Left renal pelvis (tissue), 4 donors: ENCODE data around the gene CHST9. TPM values are rescaled to one million over a fixed set of nuclear protein-coding genes. Genes with fewer than 3 reads are reported as not detected.
"Not testable (repeated sequence)": the region's sequence is repeated elsewhere in the genome, so short reads cannot be mapped to it uniquely, and the experiment has no call there.

ENCODE experiments used
- DNase-seq, 4 donors: peaks; one replicate each; pipeline ENCODE4 v3.0.0-alpha.2; 2013; ENCODE audit warnings: low read depth in 4 of 4, low spot score in 3 of 4
- polyA plus RNA-seq, 4 donors: library from polyadenylated mRNA; unstranded; fragments of 120-200 nt; gene quantifications; one replicate each; pipeline ENCODE4 v1.2.1, GENCODE V29; 2013; ENCODE audit not compliant: insufficient read length in 4 of 4

Gene CHST9
- polyA plus RNA-seq, 4 donors, result 1.7 to 6.3 (median 4.1) TPM

DNA sequence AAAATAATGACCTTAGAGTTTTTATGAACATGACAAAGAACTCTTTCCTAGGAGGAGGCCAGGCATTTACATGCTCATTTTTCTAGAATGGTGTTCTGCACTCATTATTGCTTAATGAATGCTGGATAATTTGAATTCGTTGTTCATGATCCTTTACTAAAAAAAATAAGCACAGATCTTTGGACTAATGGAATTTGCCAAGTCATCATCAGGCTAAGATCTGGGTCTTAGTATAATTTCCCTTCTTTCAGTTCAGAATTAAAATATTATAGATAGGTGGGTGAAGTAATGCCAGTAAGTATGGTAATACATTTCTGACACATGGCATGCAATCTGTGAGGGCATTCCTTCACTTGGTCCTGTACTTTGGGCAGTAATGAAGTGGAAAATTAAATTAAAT lies 175.8 kb downstream of the CHST9 start:
- no peak for DNase-seq

DNA sequence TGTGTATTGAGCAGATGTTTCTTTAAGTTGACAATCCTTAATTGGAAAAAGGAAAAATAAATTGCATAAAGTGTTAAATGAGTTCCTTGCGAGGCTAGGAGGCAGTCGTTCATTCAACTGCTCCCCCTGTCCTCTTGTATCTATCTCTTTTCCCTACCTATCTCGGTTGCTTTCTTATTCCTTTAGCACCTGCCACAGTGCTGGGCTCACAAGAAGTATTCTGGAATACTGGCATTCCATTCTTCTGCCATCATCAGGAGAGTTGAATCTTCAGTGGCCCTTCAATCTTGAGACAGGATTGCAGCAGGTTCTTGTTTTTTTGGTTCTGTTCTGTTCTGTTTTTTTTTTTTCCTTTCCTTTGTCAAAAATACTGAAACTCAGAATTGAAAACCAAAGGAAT lies 176.5 kb downstream of the CHST9 start:
- no peak for DNase-seq

DNA sequence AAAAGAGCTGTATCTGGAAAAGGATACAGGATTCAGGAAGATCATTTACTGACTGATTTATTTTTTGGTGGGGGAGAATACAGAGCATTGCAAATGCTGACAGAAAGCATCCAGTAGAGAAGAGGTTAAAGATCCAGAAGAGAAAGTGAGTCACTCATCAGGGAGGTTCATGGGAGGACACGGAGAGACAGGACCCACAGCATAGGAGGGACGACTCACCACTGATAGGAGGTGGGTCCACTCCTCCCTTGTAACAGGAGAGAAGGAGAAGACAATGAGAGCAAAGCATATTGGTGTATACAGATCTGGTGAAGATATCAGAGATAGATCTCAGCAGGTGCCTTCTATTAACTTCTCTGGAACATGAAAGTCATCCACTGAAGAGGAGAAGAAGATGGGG lies 177.2 kb downstream of the CHST9 start:
- DNase-seq, result no peak

DNA sequence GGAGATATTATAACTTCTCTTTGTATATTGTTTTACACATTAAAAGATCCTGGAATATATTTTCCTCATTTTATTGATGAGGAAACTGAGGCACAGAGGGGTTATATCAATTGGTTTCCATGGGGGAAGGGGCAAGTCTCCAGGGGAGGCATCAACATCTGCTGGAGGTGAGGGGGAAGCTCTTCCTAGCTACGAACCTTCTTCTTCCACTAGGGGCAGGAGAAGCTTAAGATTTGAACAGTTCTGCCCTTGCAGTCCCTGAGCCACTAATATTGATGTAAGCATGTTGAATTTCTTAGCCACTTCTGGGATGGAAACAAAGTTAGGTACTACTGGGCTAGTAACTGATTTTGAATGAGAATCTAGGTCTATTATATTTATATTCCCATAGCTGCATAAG lies 179.5 kb downstream of the CHST9 start:
- no peak for DNase-seq

DNA sequence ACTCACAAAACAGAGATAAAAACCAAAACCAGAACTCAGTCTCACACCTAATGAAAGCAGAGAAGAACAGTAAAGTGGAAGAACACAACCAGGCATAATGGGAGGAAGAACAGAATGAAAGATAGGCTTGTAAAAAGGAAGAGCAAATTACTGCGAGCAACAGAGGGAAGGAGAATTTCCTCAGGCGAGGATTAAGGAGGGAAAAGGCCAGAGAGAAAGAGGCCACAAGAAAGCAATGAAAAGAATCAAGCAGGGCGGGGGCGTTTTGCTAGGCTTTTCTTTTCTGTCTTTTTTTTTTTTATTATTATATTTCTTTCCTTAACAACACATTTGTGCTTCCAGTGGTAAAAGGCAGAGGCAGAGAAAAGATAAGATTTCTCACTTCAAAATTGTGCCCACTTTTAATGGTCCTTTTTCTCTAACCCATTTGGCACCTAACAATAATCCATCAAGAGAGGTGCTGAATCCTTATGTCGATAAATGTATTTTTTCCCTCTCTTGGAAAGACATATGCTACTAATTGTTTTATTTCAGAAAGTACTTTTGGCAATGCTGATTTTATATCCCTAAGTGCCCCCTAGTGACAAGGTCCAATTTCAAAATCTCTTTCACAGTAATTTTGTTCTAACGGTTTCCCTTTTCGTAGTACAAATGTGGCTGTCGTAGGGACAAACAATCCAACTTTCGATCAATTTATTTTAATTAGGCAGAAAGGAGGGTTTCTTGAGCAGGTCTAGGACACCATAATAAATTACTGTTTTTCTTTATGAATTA lies 180.9 kb downstream of the CHST9 start:
- no peak for DNase-seq

DNA sequence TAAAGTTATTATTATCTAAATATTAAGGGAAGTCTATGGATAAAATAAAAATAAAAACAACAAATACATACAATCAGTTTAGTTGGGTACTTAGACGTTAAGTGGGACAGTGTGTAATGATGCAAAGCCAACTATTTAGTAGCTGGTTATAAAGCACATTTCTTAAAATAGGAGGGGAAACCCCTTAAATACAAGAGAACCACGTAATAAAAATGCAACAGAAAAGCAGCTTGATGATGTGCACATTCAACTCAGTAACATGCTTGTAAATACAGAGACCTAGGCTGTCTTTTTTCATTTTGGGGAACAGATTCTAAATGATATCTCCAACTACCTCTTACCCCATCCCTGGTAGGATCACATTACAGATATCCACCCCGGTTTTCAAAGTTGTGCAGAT lies 185.3 kb downstream of the CHST9 start:
- no peak for DNase-seq

DNA sequence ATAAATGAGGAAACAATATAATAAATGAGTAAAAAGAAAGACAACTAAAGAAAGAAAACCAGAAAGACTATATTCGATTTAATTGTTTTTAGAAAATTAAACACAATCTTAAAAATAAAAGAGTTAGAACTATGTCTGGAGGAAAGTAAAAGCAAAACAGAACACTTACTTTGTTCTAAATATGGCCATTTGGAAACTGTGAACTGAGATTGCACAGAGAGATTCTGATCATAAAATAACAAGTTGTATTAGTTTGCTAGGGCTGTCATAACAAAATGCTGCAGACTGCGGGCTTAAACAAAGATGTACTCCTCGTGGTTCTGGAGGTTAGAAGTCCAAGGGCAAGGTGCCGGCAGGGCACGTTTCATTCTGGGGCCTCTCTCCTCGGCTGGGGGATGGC lies 191.5 kb downstream of the CHST9 start:
- DNase-seq, result no peak

DNA sequence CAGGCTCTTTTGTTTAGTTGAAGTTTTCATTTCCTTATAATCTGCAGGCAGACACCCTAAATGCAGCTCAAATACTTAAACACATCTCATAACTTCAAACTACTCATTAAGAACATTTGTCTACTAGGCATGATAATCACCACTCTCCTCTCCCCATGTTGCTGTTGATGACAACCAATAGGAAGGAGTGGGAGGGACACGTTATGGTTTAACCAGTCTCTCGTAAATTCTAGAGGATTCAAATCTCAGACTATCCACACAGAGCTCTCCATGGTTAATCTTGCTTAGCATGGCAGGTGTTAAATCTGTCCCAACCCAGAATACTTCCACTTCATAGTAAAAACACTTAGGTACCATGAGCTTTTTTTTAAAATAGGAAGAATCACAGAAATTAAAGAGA lies 192.2 kb downstream of the CHST9 start:
- no peak for DNase-seq

DNA sequence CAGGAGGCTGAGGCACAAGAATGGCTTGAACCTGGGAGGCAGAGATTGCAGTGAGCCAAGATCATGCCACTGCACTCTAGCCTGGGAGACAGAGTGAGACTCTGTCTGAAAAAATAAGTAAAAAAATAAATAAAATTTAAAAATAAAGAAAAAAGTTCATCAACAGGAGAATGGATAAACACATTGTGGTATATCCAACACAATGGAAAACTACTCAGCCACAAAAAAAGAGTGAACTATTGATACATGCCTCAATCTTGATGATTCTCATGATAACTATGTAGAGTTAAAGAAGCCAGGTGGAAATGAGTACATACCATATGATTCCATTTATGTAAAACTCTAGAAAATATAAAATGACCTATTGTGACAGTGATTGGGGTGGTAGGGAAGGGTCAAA lies 195.3 kb downstream of the CHST9 start:
- no peak for DNase-seq

DNA sequence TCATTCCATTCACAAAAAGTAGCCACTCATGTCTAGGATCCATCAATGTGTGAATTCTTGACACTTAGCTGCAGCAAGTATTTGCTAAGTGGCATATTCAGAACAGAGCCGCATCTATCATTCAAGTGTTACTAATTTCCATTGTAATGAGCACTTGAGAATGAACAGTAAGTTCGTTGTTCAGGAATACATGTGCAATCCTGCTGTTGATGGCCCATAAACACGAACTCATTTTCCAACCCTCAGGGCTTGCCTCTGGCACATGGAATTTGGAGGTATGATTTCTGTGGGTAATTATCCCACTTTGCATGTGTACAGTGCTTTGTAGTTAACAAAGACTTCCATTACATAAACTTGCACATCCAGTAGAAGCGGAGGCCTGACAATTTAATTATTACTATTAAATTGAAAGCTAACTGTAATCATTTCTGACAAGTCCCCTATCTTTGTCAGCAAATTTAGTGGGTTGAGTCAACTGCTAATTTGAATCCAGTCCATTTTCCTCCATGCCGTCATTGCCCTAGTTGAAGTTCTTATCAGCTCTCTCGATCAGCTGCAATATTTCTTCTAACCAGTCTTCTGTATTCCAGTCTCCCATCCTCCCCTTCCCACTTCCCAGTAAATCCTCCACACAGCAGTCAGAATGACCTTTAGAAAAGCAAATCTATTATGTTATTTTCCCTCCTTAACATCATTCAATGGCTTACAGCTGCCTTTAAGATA lies 203.6 kb downstream of the CHST9 start:
- DNase-seq, result no peak

DNA sequence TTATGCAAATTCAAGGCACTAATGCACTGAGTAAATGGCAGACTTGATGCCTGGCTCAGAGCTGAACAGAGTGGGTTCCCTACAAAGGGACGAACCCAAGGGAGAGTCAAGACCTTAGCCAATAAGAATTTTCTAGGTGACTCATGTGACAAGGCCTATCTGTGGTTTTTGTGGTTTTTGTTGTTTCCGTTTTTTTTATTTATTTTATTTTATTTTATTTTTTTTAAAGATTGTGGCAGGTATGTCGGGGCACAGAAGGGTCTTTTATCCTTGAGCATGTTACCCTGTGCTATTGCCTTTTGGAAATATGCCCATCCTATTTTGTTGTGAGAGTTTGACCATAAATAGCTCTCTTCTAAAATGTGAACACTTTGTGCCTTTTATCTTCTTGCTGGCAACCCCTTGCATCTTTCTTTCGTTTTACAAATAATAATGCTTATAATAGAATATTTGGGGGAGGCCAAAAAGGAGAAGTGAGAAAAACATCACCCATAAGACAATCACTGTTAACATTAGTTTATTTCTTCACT lies 206.2 kb downstream of the CHST9 start:
- DNase-seq, result no peak

DNA sequence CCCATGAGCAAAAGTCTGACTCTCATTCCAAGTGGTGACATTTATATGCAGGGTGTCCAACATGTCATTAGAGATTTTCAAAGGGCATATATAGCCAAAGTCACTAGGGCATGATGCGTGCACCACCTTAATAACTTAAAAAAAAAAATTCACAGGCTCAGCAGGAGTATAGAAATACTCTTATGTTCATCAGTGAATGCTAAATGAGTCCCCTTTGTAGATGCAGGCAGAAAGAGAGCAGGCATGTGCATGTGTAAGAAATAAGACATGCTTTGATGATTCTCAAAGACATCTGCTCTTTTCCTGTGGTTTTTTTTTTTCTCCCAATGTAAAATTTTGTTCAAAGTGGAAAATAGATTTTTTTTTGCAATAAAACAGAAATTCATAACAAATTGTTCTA lies 207.3 kb downstream of the CHST9 start:
- no peak for DNase-seq

DNA sequence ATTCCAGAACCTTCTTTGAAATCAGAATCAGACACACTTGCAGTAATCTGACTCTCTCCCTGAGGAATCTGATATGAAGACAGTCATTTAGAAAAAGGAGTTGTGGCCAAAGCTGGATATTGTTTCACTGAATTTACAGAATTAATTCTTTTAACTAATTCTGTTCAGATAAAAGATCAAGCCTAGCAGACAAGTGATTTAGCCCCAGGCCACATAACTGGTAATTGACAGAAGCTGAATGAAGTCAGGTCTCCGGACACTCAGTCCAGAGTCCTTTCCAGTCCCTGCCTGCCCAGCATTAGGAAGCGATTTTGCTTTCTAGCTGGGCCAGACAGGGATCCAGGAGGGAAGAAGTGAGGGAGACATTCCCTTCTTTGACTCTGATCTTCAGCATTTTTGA lies 208.9 kb downstream of the CHST9 start:
- DNase-seq, result no peak

DNA sequence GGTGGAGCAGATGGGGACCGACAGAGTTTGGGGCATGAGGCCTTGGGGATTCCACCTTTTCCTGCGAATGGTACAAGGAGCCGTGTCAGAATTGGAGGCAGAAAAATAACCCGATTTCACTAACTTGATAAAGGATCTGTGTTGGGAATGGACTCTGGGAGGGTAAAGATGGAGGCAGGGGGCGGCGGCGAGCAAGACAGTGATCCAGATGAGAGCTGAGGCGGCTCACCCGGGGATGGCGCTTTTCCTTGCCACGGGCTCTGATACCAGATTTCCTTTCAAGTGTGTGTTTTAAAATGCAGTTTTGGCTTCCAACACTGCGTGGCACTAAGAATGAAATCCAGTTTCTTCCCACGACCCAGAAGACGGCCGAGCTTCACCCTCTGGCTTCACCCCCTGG lies 212.6 kb downstream of the CHST9 start:
- DNase-seq, result not testable (repeated sequence)

DNA sequence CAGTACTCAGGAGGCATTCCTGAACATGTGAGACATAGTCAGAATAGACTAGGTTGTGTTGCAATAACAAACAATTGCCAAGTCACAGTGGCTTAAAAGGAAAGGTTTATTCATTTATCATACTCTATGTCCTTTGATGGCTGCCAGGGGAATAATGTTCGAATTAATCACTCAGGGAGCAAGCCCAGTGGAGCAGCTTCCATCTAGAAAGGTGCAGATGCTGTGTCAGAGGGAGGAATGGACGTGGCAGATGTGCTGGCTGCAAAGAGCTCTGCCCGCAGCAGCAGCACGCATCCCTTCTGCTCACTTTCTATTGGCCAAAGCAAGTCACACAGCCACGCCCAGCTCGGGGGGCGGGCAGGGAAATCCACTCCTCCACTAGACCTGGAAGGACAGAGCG lies 213.7 kb downstream of the CHST9 start:
- DNase-seq, result no peak

DNA sequence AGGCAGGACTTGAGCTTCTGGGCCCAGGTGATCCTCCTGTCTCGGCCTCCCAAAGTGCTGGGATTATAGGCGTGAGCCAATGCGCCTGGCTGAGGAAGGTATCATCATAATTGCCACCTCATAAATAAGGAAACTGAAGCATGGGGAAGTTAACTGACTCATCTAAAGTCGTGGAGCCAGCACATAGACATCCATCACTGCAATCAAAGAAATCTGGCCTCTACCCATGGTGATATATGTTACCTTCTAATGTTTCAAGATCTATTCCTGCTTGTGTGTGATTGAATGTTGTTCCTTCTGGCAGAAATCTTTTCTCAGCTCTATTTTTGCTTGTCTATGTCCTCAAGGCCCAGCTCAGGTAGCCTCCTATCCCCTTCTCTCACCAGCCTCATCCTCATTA lies 214.5 kb downstream of the CHST9 start:
- DNase-seq, result no peak

DNA sequence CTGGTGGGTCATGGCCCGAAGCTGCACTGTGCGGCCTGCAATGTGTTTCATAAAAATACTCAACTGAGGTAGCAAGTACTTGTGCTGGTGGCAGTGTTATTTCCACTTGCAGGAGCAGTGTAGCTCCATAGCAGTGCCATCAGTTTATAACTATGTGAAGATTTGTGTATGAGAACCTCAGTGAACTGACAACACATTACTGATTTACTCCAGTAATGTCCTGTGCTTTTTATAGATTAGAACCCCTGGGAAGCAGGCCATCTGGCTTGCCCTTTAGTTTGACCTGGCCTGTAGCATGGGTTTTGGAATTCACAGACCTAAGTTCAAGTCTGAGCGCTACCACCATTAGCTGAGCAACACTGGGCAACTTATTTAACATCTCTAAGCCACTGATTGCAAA lies 219.9 kb downstream of the CHST9 start:
- DNase-seq, result no peak

DNA sequence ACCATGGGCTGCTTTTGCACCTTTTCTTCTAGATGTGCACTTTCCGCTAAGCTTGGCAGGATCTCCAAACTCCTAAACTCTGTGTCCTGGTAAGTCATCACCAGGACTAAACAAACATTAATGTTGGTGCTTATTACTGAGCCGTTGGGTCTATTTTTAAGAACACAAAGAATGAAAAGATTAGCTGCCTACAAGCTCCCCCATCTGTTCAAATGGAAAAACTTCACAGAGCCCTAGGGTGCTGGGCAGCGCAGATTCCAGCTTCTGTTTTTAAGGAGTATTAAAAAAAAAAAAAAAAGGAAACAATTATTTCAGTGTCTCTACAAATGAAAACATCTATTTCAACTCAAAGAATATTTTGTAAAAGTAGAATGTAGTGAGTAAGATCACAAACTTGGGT lies 221.8 kb downstream of the CHST9 start:
- no peak for DNase-seq

DNA sequence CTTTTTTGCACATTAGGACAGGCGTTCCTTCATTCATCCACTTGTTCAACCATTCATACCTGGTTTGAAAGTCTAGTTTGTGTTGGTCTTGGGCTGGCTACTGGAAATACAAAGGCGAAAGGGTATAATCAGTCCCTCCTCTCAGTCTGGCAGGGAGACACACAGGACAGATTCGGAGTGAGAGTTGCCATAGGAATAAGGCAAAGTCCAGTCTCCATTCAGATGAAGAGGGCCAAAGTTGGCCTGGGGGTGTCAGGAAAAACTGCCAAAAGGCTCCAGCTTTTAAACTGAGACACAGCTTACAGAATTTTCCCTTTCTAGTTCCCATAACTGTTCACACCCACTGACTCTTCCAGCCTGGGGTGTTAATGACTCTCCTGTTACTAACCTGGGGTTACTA lies 223.3 kb downstream of the CHST9 start:
- DNase-seq, result no peak

DNA sequence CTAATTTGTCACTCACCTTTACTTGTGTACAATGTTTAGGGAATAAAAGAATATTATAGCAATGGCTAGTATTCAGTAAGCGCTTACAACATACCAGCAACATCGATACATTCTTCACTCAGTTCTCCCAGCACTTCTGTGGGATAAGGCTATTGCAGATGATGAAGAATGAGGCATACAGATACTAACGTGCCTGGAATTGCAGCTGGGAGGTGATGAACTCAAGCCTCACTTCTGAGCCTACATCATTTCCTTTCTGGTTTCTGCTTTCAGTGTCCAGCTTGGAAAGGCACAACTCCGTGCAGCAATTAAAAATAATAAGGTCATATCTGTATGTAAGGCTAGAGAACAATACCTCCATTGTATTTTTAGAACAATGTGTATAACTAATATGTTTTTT lies 224.2 kb downstream of the CHST9 start:
- DNase-seq, result no peak

DNA sequence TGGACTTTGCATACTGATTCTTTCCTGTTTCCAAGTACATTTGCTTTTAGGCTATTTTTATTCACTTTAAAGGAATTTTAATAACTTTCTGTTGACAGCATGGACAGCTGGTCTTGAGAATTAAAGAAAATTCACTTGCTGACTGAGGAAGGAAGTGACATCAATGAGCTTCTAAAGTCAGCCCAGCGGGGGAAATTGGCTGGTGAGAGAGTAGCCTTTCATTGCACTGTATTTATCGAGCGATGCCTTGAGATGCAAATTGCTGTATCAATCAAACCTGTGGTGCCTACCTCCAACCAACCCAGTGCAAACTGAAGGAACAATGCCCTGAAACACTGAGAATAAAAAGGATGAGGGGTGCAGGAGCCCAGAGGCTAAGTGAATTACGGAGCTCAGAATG lies 228.2 kb downstream of the CHST9 start:
- DNase-seq, result peak in 1 of 4 donors; percentile 6

DNA sequence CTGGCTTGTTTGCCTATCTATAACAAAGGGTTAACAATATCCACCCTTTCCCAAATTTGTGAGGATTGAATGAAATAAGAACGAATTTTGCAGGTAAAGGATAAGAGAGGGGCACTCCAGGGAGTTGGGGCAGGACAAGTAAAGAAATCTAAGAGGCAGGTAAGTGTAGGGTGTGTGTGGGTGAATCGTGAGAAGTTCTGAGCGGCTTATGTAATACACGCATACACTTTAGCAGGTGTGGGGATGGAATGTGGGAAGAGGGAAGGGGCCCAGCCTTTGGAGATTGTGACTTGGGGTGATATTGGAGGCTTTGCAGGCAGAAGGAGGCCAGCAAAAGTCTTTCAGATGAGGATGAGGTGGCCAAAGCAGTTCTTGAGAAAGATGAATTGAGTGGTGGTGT lies 236.4 kb downstream of the CHST9 start:
- no peak for DNase-seq
